ENCODE data around the gene OGFR. TPM values are rescaled to one million over a fixed set of nuclear protein-coding genes. Genes with fewer than 3 reads are reported as not detected.

OGFR gene
- total RNA-seq, 1 donor from 2014 or later, result 47.2 TPM

DNA sequence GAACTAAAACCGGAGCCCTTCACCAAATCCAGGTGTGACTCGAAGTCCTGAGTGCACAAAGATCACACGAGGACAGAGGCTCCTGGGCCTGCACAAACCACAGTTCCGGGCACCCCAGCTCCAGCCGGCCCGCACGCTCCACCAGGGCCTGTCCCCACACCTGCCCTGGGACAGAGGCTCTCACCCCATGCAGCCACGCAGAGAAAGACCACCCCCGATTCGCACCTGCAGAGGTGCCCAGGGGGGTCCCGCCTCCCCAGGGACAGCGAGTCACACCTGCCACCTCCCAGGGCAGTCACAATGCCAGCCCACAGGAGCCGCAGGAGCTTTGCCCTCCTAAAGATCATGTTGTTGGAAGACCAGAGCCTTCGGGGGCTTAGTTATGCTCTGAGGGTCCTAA is 33.7 kb upstream of the OGFR start:
- Mint-ChIP-seq H3K36me3 (ENCODE audit: unreplicated experiment) (no peaks in the 10 kb centered on the region), H3K27ac (ENCODE audit: unreplicated experiment) (no peak overlapping the region), H3K4me1 (ENCODE audit: unreplicated experiment) (peaks cover 5% of the 10 kb centered on the region), H3K27me3 (ENCODE audit: unreplicated experiment) (peaks cover 34% of the 10 kb centered on the region), H3K4me3 (ENCODE audit: unreplicated experiment) (no peak overlapping the region), H3K9me3 (ENCODE audit: unreplicated experiment) (no peaks in the 10 kb centered on the region)
- DNase-seq (ENCODE audit: extremely low spot score, unreplicated experiment), result no peak
- TF ChIP-seq, protein P1, sequence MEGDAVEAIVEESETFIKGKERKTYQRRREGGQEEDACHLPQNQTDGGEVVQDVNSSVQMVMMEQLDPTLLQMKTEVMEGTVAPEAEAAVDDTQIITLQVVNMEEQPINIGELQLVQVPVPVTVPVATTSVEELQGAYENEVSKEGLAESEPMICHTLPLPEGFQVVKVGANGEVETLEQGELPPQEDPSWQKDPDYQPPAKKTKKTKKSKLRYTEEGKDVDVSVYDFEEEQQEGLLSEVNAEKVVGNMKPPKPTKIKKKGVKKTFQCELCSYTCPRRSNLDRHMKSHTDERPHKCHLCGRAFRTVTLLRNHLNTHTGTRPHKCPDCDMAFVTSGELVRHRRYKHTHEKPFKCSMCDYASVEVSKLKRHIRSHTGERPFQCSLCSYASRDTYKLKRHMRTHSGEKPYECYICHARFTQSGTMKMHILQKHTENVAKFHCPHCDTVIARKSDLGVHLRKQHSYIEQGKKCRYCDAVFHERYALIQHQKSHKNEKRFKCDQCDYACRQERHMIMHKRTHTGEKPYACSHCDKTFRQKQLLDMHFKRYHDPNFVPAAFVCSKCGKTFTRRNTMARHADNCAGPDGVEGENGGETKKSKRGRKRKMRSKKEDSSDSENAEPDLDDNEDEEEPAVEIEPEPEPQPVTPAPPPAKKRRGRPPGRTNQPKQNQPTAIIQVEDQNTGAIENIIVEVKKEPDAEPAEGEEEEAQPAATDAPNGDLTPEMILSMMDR (IDR thresholded peaks at IDR 0.05), result no peak

GRCh38 chr20:62771396-62772102 is 33.1 kb upstream of the OGFR start:
- Mint-ChIP-seq H3K27me3 (ENCODE audit: unreplicated experiment) (peaks cover 34% of the 10 kb centered on the region), H3K4me1 (ENCODE audit: unreplicated experiment) (peaks cover 7% of the 10 kb centered on the region), H3K4me3 (ENCODE audit: unreplicated experiment) (no peak overlapping the region), H3K9me3 (ENCODE audit: unreplicated experiment) (no peaks in the 10 kb centered on the region), H3K36me3 (ENCODE audit: unreplicated experiment) (no peaks in the 10 kb centered on the region), H3K27ac (ENCODE audit: unreplicated experiment) (no peak overlapping the region)
- TF ChIP-seq, protein P1 (IDR thresholded peaks at IDR 0.05), result no peak
- no peak for DNase-seq (ENCODE audit: extremely low spot score, unreplicated experiment)

DNA sequence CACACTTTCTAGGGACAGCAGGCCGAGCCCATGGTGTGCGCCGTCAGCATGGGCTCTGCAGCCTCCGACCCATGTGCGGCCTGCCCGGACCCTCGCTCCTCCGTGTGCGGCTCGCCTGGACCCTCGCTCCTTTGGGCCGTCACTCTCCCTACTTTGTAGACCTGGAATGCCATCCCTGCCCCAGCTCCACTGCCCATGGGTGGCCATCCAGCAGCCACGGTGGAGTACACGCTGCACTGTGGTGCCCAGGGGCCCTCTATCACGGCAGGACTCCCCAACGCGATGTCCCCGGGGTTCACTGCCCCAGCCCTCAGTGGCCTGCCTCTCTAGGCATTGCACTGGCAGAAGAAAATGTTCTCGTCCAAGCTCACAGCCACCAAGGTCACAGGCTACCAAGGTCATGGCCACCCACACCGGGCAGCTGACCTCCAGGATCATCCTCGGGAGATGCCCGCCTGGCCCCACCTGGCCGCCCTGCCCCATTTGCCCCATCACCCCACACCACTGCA is 32.5 kb upstream of the OGFR start:
- no peak for DNase-seq (ENCODE audit: extremely low spot score, unreplicated experiment)
- Mint-ChIP-seq H3K27me3 (ENCODE audit: unreplicated experiment) (peaks cover 31% of the 10 kb centered on the region), H3K27ac (ENCODE audit: unreplicated experiment) (no peak overlapping the region), H3K9me3 (ENCODE audit: unreplicated experiment) (no peaks in the 10 kb centered on the region), H3K4me3 (ENCODE audit: unreplicated experiment) (no peak overlapping the region), H3K36me3 (ENCODE audit: unreplicated experiment) (no peaks in the 10 kb centered on the region), H3K4me1 (ENCODE audit: unreplicated experiment) (peaks cover 9% of the 10 kb centered on the region)
- TF ChIP-seq, protein P1 (IDR thresholded peaks at IDR 0.05), result no peak

GRCh38 chr20:62772619-62772989 is 32.0 kb upstream of the OGFR start:
- H3K36me3 Mint-ChIP-seq (ENCODE audit: unreplicated experiment), result no peaks in the 10 kb centered on the region
- TF ChIP-seq, protein P1 (IDR thresholded peaks at IDR 0.05), result no peak
- peaks cover 31% of the 10 kb centered on the region for H3K27me3 Mint-ChIP-seq (ENCODE audit: unreplicated experiment)
- H3K27ac Mint-ChIP-seq (ENCODE audit: unreplicated experiment), result no peak overlapping the region
- no peak for DNase-seq (ENCODE audit: extremely low spot score, unreplicated experiment)
- H3K9me3 Mint-ChIP-seq (ENCODE audit: unreplicated experiment), result no peaks in the 10 kb centered on the region
- peaks cover 9% of the 10 kb centered on the region for H3K4me1 Mint-ChIP-seq (ENCODE audit: unreplicated experiment)
- H3K4me3 Mint-ChIP-seq (ENCODE audit: unreplicated experiment), result no peak overlapping the region

GRCh38 chr20:62772990-62773844 is 31.4 kb upstream of the OGFR start:
- TF ChIP-seq, protein P1 (IDR thresholded peaks at IDR 0.05), result no peak
- no peak overlapping the region for H3K4me3 Mint-ChIP-seq (ENCODE audit: unreplicated experiment)
- H3K27me3 Mint-ChIP-seq (ENCODE audit: unreplicated experiment), result peaks cover 30% of the 10 kb centered on the region
- no peak overlapping the region for H3K27ac Mint-ChIP-seq (ENCODE audit: unreplicated experiment)
- no peaks in the 10 kb centered on the region for H3K36me3 Mint-ChIP-seq (ENCODE audit: unreplicated experiment)
- DNase-seq (ENCODE audit: extremely low spot score, unreplicated experiment), result no peak
- no peaks in the 10 kb centered on the region for H3K9me3 Mint-ChIP-seq (ENCODE audit: unreplicated experiment)
- H3K4me1 Mint-ChIP-seq (ENCODE audit: unreplicated experiment), result peaks cover 8% of the 10 kb centered on the region
